ACHN (cell line): Measurements from ENCODE around the gene ENDOU.

Experiments
- DNase-seq: peaks from one replicate; pipeline ENCODE4 v3.0.0-alpha.2; 2015
- in situ Hi-C: cut with HindIII; loops from 2 replicates; pipeline ENCODE4 v1.10.0; 2017; ENCODE audit warnings: low sequenced_read_pairs, low pct_ligation_motif_present, low pct_unique_long_range_greater_than_20kb

Gene ENDOU

DNA sequence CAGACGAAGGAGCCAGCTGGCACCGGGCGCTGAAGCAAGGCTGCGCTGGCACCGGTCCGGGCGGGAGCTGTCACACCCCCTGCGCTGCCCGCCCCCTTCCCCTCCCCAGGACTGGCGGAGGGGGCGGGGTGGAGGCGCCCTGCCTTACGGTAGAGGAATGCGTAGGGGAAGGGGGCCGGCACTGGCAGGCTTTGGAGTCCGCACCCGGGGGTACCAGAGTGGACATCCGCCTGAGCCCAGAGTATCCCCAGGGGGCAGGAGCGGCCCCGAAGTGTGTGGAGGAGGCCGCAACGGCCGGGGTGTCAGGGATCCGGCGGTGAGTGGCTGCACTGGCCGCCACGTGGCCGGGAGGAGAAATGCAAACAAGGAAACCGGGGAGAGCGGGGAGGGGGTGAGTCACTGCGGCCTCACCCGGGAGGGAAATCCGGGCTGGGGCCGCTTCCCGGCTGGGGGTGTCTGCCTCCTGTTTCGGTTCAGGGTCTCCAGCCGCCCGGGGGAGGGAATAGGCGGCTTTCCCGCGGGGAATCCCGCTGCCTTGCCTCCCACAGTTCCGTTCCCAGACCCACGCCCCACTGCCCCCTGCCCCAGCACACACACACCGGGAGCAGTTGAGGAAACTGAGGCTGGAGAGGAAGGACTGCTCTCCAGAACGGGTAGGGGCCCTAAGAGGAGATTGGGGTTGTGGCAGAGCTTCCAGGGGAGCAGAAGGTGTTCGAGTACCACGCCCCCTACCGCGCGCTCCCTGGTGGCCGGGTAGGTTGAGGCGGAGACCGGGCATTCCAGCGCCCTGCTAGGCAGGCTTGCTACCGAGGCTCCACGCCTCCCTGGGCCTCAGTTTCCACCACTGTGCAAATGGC lies 33.8 kb upstream of the ENDOU start, which contains the start of gene RAPGEF3:
RAPGEF3 (minus strand) TSS at position 47 of the 857 bp plus-strand sequence. CDS start 324 bp downstream, outside the sequence.
- DNase-seq = peak; percentile 98
- in situ Hi-C loops = no loop called here

DNA sequence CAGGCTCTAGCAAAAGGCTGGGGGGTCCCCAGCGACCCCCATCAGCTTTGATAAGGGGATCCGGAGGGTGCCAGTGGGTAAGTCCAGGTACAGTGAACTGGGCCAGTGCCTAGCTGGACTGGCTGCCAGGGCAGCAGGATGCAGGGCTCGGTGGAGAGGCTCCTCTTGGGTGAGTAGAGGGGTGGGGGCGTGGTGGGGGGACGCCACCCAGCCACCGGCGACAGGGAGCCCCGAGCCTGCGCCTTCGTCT lies 33.2 kb upstream of the ENDOU start:
- in situ Hi-C loops = no loop called here

DNA sequence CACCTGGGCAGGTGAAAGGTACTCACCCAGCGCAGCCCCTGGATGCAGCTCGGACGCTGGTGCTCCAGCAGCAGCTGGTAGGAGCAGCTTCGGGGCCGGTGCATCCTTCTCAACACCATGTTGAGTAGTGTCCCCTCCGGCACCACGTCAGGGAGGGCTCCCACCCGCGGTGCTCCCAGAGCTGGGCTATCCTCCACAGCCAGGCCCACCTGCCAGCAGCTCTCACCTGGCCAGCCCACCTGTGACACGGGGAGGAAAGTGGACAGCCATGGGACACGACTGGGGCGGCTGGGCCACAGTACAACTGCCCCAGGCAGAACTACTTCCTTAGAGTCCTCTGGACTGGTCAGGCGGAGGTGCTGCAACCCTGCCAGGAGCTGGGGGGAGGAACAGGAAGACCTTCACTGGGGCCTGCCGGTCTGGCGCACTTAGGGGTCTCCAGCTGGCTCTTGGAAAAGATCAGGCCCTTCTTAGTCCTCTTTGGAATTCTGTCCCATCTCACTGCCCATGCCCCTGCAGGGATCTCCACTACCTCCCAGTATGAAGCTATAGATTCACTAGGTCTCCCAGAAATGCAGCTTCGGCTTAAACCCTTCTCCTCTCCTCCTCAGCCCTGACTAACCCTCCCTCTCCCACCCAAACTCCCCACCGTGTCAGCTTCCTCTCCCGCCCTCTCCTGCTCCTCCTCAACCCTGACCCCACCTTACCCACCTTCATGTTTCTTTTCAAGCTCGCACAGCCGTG lies 32.7 kb upstream of the ENDOU start:
- in situ Hi-C loops = no loop called here
- DNase-seq = peak; percentile 51

More for the DNA sequence above, 33.2 kb upstream of the ENDOU start:
- DNase-seq = no peak

DNA sequence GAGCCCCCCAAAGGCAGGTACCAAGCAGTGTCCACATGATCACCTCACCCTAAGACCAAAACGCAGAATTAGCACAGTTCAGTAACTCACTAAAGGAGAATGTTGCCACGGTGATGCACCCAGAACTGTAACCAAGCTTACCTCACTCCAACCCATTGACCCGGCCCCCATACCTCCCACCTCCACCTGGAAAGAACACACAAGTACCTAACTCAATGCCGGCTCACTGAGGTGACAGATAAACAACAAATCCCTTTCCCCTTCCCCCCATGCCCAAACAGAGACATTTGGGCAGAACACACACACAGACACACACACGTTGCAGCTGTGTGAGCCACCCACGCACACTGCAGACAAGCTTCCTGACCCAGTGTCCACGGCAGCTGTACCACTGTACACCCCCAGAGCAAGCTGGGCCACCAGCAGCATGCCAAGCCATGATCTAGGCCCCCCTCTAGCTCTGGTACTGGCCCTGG lies 32.1 kb upstream of the ENDOU start:
- in situ Hi-C loops = no loop called here
- no peak for DNase-seq

DNA sequence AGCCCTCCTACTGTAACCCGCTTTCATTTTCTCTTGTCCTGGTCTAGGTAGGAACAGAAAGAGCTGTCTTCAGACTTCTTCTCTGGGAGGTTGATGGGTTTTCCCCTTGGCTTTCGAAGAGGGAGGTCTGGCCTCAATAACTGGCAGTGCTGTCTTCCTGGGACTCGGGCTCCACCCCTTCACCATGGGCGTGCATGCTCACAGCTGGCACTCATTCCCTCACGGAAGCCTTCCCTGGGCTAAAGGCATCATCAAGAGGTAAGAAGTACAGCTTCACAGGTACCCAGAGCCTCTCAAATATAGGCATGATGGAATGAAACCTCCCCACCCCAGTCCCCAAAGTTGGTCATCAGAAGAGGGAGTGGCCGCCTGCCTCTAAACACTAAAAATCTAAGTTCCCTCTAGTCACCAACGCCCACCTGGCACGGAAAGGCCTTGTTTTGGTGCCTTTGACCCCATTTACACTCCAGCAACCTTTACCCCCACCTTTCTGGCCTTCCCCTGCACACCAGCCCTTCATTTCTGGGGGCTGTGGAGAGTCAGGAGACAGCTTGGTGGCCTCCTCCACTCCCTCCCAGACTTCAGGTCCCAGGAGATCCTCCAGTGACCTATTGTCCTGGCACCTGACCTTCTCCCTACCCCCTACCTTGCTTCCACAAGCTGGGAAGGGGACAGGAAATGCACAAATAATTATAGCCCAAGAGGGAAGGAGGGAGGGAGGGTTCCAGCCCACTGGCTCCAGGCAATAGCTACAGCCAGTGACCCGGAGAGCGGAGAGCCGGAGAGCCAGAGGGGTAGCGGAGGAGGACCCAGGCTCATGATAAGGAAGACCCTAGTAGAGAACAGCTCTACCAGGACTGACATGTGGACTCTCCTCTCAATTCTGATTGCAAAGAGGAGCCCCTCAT lies 30.6 kb upstream of the ENDOU start:
- in situ Hi-C loops = no loop called here
- DNase-seq = no peak

DNA sequence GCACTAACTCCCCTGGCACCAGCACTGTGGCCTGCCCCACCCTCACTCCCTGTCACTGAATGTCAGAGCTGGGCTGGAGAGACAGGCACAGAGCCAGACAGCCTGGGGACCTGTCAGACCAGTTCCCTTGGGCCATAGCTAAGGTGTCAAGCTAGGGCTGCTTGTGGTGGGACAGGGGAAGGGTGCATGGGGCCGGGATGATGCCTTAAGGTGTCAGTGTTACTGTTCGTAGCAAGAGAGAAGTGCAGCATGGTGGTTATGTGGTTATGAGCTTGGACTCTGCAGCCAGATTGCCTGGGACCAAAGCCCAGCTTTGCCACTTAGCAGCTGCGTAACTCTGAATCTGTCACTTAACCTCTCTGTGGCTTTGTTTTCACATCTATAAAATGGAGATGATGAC lies 29.6 kb upstream of the ENDOU start:
- in situ Hi-C loops = no loop called here
- DNase-seq = no peak

DNA sequence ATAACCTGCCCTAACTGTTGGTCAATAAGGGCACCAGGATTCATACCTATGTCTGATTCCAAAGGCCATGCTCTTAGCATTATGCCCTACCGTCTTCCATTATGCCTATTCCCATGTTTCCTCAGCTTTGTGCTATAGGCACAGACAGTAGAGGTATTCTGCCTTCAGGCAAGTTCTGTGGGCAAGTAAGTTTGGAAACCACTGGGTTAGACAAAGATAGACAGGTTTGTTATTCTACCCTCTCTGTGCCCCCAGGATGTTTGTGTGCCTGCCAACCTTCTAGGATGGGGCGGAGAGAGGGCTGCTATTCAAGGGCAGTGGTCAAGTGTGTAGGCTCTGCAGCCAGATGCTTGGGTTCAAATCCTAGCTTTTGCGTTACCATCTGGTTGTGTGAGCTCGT lies 28.8 kb upstream of the ENDOU start:
- in situ Hi-C loops = no loop called here
- DNase-seq = no peak

DNA sequence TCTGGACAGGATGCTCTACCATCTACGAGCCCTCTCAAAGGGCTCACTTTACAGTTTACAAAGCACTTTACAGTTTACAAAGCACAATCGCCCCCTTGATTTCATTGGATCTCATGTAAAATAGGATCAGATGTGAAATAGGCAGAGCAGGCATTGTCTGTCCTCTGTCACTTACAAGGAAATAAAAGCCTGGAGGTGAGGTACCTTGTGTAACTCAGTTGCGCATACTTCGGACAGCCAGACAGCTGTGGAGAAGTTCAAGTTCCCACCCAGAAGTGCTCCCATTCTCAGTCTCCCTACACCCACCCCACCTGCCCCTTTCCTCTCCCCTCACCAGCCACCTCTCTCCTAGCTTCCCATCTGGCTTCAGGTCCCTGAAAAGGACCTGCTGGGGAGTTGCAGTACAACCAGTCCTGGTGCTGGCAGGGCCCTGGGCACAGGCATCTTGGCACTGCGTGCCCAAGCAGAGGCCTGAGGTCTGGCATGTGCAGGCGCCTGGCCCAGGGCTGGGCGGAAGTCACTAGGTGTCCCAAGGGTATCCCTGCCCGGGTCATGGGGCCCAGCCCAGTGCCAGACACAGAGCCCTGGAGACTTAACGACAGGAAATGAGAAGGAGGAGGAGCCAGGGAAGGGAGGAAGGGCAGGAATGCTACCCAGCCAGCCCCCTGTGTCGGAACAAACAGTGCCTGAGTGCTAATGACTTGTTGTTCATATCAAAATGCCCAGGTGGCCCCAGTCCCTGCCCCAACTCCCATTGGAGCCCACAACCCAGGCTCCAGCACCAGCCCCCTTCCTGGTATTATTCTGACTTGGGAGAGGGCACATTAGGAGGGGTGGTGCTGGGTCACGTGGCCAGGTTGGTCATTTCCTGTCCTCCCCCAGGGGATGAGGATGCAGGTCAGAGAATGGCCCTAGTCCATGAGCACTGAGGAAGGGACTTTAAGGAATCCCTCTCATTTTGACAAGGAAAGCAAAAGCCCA lies 28.0 kb upstream of the ENDOU start:
- DNase-seq = peak; percentile 47
- in situ Hi-C loops = no loop called here

DNA sequence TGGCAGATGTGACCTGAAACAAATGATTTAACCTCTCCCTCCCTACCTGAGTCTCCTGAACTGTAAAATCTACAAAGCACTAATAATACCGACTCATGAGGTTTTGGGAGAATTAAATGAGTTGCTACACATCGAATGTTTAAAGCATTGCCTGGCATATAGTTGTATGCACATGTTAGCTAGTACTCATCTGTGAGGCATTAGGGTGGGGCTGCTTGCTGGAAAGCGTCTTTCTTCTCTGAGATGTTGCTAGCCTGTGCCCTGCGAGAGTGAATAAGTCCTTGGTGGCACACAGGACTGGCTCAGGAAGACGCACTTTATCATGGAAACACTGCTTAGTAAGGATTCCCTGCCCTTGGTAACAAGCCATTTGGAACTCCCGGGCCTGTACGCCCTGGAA lies 27.3 kb upstream of the ENDOU start:
- DNase-seq = no peak
- in situ Hi-C loops = no loop called here

DNA sequence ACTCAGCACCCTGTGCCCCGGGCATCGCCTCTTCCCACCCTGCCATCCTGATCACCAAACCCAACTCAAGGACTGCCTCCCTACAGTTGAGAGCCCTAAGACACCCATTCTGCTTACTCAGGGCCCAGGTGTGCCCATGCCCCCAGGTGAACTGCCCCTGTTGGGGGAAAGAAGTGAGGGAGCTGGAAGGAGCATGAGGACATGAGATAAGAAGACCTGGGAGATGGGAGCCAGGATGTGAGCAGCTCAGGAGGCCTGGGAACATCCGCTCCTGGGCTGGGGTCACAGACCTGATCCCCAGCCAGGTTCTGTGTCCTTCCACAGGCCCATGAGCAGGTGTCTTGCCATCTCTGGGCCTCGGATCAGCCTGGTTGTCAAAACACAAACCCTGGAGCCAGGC lies 26.8 kb upstream of the ENDOU start:
- in situ Hi-C loops = no loop called here
- no peak for DNase-seq

DNA sequence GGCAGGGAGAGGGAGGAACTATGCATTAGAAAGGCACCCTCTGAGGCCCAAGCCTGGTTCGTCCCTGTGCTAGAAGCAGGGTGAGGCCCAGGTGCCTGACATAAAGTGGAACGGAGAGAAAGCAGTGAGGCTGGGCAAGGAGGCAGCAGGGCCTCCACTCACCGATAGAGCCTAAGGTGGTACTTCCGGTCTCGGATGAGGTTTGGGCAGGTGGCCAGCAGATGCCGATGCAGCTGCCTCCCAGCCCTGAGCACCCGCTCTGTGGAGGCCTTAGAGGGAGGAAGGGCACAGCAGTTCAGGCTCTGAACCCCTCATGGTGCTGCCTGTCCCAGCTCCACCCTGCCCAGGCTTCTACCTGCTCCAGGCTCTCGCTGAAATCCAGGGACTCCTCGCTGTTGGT lies 26.3 kb upstream of the ENDOU start:
- in situ Hi-C loops = no loop called here

DNA sequence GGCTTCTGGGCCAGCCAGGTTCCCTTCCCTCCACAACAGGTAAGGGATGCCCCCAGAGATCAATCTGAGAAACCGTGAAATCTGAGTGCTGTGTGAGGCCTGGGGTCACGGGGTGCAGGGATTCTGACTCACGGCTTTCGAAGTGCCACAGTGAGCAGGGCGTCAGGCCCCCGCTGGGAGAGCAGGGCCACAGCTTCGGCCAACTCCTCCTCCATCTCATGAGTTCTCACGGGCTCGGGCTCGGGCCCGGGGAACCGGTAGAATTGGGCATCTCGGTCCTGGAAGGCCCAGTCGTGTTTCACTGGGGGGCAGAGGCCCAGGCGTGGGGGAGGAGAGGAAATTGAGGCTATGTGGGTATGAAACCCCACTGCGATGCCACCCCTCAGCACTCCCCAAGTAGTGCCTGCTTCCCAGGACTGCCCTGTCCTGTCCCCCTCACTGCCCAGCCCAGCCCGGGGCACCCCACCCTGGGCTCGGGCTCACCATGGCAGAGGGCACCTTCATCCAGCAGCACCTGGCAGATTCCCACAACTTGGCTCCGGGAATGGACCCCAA lies 25.7 kb upstream of the ENDOU start:
- in situ Hi-C loops = no loop called here
- no peak for DNase-seq

More for the DNA sequence above, 26.3 kb upstream of the ENDOU start:
- DNase-seq = no peak

DNA sequence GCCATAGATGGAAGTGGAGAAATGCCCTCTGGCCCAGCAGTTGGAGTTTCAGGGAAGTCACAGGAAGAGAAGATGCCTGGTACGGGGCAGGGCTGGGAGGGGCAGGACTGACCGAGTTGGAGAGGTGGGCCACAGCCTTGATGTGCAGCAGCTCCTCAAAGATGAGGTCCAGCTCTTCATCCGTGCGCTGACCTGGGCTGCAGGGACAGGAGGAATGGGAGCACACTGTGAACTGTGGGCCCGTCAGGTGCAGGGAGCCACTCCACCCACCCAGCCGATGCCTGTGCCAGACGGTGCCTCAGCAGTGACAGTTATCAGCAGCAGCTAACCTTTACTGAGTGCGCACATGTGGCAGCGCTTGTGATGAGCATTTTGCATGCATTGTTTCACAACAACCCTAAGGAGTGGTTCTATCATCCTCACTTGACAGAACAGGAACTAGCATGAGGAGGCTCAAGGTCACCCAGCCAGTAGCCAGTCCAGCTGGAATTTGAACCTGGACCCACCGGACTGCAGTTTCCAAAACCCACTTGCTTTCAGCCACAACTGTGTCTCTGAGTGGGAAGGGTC lies 25.0 kb upstream of the ENDOU start:
- in situ Hi-C loops = no loop called here
- DNase-seq = no peak

DNA sequence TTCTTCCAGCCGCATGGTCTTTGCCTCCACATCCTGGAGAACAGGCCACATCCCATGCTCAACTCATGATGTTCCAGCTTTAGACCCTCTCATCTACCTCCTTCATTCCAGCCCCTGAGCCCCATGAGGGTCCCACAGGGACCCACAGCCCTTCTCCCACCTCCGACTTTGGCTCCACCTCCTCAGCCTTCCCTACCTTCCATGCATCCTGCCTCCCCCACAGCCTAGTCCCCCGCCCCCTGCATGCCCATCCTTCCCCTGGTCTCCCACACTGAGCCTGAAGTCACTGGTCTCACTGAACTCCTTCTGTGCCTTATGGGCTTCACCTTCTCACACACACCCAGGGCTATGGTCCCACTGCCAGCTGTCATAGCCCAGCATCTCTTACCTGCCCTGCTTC lies 23.6 kb upstream of the ENDOU start:
- no peak for DNase-seq
- in situ Hi-C loops = no loop called here

DNA sequence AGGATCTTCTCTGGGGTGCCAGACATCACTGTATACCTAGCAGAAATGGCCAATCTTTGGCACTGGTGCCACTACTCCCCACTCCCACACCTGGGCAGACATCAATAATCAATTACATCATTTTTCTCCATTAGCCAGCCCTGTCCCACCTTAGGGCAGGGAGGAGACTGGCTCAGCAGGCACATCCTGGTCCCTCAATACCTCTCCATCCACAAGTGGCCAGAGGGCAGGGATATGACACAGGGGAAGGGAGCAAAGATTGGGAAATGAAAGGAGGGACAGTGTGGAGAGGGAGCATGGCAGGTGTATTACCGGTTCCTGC lies 23.2 kb upstream of the ENDOU start:
- DNase-seq = no peak
- in situ Hi-C loops = no loop called here

DNA sequence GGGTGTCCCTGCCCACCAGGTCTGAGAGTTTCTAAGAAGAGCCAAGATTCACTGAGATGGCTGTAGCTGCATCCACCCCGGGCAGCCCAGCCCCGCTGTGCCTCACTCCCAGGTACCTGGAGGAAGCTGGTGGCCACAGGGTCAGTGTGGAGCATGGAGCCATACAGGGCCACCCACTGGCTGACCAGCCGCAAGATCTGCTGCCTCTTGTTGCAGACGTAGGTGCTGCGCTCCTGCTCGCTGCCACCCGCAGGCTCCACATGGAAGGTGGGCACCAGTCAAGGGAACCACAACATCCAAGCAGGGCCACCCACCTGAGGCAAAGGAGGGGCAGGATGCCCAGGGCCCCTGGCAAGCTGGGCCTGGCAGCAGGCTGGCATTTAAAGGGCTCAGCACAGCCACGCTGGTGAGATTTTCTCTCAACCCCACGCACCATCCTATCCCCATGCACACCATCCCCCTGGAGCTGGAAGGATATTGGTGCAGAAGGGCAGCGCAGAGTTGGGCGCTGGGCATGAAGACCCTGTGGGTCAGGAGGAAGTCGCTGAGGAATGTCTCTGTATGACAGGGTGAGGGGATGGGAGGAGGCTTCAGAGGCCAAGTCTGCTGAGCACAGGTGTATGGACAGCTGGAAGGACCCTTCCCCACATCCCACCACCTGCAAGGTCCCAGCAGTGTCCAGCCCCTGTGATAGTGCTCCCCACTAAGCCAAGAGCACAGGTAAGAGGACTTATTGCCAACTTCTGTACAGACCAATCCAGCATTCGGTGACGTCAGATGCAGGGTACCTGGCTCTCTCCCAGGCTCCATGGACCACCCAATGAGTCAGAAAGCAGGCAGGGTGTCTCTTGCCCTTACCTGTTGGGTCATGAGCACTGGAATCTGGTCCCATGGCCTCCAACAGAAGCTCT lies 22.6 kb upstream of the ENDOU start:
- no peak for DNase-seq

DNA sequence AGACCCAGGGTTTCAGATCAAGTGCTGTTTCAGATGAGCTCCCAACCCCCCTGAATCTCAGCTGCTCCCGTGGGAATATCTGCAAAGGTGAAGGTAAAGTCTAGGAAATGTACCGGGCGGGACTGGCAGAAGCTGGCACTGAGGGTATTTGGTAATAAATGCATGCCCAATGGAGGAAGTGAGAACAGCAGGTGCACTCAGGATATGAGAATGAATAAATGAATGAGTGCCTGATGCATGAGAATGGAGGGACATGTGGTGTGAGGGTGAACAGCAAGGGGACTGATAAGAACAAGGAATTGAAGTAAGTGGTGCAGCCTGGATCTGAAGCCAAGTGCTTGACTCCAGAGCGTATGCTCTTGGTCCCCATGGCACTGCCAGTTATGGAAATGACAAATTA lies 21.8 kb upstream of the ENDOU start:
- in situ Hi-C loops = no loop called here
- DNase-seq = no peak

More for the DNA sequence above, 22.6 kb upstream of the ENDOU start:
- in situ Hi-C loops = no loop called here
